Activated CD8-positive, alpha-beta memory T cell treated with anti-CD3 and anti-CD28 coated beads, Interleukin-2, amount 50 U/mL, for 24 hours (primary cell): ENCODE data around the gene TIMM8B.
"Not testable (repeated sequence)": the region's sequence is repeated elsewhere in the genome, so short reads cannot be mapped to it uniquely, and the experiment has no call there.

Experiments
- DNase-seq: peaks from one replicate; pipeline ENCODE4 v3.0.0-alpha.2; 2020; ENCODE audit errors: extremely low read depth

The TIMM8B gene

DNA sequence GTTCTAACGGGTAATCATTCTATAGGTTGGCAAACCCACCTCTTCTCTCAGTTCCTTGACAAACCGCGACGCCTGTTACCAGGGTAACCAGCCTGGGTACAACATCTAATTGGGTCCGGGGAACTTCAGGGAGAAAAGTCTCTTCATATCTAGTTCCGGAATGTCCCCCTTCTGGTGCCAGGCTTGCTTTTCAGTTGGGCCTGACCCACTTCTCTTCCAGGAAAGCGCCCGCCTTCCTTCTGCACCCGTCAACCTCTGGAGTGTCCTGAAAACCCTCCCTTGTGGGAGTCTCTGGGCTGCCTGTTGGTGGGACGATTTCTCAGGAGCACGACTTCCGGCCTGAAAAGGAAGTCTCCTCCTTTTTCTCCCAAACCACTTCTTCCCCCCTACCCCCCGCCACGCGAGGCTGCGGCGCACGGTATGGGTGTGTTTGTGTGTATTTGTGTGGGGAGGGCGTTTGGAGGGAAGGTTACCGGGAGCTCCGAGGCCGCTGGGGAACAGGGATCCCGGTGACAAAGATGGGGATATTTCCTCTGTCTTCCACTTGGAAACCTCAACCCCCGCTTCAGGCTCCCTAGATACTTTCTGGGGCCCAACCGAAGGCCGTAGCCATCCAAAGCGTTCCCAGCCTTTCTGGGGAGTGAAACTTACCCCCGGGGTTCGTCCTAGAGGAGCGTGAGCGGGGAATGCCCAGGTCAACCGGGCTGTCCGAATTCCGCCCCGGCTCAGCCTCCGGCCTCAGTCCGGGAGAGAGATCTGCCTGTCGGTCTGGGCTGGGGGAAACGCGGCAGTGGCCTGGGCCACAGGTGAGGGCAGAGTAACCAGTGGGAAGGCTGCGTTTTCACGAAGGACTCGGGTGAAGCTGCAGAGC lies 12.4 kb downstream of the TIMM8B start, which contains the start of the genes NKAPD1 and PIH1D2:
Gene NKAPD1, plus strand, starts transcription at position 359 of the 871 bp plus-strand sequence. CDS start 1,276 bp downstream, outside the sequence.
Gene PIH1D2, minus strand, starts transcription at position 77 of the 871 bp plus-strand sequence. CDS start 843 bp downstream, outside the sequence.
- peak; percentile 63 for DNase-seq

GRCh38 chr11:112062923-112063322 lies 23.6 kb downstream of the TIMM8B start:
- no peak for DNase-seq

DNA sequence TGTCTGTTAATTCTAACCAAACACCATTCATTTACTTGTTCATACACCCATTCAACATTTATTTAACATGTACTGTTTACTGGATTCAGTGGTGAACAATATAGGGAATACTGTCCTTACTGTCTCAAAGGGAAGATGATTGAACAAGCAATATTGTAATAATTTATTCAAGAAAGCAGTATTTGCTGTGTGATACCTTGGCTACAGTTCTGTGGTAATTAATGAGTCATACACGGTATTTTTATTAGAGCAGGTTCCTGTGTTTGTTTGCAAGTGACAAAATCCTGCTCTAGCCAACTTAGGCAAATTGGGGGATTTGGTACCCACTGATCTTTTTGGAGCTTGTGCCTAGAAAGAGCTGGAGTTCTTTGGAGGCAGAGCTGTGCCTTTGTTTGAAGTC lies 28.5 kb downstream of the TIMM8B start:
- DNase-seq = no peak

GRCh38 chr11:112057170-112057569 lies 29.4 kb downstream of the TIMM8B start:
- no peak for DNase-seq

DNA sequence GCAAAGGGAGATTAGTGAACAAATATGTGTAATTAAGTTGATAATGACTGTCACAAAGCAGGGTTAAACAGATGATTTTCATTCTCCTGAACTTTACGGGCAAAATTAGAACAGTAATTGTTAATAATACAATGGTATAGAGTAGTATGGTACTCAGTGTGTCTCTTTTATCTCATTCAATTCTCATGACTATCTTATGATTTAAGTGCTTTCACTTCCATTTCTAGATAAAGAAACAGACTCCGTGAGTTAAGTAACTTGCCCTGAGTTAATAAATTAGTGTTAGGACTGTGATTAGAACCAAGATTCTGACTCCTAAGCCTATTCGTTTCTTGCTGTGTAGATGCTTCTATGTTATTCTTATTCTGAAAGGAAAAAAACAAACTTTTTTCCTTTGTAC lies 34.8 kb downstream of the TIMM8B start:
- no peak for DNase-seq

GRCh38 chr11:112050721-112051120 lies 35.8 kb downstream of the TIMM8B start:
- no peak for DNase-seq

- no peak for DNase-seq
Measured at GRCh38 chr11:112049777-112050176, 36.8 kb downstream of the TIMM8B start.

DNA sequence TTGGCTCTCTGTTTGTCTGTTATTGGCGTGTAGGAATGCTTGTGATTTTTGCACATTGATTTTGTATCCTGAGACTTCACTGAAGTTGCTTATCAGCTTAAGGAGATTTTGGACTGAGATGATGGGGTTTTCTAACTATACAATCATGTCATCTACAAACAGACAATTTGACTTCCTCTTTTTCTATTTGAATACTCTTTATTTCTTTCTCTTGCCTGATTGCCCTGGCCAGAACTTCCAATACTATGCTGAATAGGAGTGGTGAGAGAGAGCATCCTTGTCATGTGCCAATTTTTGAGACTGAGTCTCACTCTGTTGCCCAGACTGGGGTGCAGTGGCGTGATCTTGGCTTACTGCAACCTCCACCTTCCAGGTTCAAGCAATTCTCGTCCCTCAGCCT lies 38.3 kb downstream of the TIMM8B start:
- DNase-seq = not testable (repeated sequence)

DNA sequence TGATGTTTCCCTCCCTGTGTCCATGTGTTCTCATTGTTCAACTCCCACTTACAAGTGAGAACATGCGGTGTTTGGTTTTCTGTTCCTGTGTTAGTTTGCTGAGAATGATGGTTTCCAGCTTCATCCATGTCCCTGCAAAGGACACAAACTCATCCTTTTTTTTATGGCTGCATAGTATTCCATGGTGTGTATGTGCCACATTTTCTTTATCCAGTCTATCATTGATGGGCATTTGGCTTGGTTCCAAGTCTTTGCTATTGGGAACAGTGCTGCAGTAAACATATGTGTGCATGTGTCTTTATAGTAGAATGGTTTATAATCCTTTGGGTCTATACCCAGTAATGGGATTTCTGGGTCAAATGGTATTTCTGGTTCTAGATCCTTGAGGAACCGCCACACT lies 39.9 kb downstream of the TIMM8B start:
- DNase-seq = not testable (repeated sequence)

- no peak for DNase-seq
Measured at GRCh38 chr11:112044961-112045360, 41.6 kb downstream of the TIMM8B start.

DNA sequence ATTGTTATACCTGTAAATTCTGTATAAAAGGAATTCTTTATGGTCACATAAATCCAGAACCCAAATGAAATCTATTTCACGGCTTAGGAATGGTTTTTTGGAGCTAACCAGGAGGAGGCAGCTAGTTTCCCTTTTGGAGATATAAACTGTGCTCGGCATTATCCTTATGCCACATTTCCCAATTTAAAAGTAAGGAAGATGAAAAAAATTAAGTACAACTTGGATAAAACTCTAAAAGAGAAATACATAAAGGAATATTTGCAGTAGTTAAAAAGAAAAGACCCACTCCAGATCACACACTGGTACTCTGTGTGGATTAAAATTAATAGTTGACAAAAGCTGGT lies 43.6 kb downstream of the TIMM8B start:
- no peak for DNase-seq

DNA sequence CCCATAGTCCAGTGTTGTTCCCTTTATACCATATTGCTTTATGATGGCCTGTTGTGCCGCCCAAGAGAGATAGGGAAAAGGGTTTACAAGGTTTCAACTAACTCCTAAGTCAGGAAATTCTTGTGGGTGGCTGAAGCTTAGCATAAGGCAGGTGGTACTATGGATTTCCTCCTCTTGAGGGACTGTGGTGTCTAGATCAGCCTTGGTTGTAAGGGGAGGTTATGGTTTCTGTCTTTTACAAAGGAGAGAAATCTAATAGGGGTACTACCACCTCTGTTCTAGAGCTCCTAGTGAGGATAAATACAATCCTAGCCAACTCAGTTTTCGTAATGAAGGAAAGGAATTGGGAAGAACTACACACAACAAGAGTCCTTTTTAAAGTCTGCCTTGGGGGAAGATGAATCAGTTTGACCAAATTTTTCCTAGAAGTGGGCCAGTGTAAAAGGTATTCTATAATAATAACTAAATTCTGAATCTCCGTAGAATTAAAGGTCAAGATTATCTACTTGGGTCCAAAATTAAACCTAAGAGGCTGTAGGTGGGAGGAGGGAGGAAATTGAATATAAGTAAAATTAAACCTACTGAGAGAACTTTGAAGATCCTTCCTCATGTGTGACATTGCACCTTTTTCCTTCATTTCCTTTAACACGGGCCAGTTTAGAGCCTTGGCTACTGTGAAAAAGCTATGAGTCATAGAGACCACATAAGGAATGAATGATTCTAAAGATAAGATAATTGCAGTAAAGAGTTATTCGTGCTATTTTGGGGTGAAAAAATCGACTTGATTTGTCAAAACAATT lies 44.2 kb downstream of the TIMM8B start:
- no peak for DNase-seq

GRCh38 chr11:112037527-112037926 lies 49.0 kb downstream of the TIMM8B start:
- DNase-seq = no peak
